ENCODE measurements around the gene RGS11.

GRCh38 chr16:276426-277077 lies 808 bp upstream of the RGS11 start:
- TF ChIP-seq CTCF (conservative IDR thresholded peaks at IDR 0.05; ENCODE audit: low read length) (no peak), EZH2phosphoT487 (IDR thresholded peaks at IDR 0.05; ENCODE audit: borderline replicate concordance, low read depth, low read length) (no peak)
